Activated CD8-positive, alpha-beta T cell treated with anti-CD3 and anti-CD28 coated beads, Interleukin-2, amount 10 ng/mL, durations not matched to agents 7 days and 5 days (primary cell): ENCODE results near the gene CPNE2. TPM values are rescaled to one million over a fixed set of nuclear protein-coding genes. Genes with fewer than 3 reads are reported as not detected.
A peak's percentile ranks its signal among the peaks of the same experiment; 100 is the strongest.
"Not testable (repeated sequence)": the region's sequence is repeated elsewhere in the genome, so short reads cannot be mapped to it uniquely, and the experiment has no call there.

ENCODE experiments used
- ATAC-seq: fragments of 150-1000 bp; cut with Tn5 transposase; one replicate; pipeline ENCODE4 v1.10.0; 2021; ENCODE audit warnings: moderate library complexity
- CTCF ChIA-PET: fragments of 350-600 bp; sonication (Branson Sonifier 250); formaldehyde crosslinking; loops from one replicate; lab custom pipeline; 2021; ENCODE audit warnings: antibody characterized with exemption; lab: Charles Lee
- POLR2A ChIA-PET: fragments of 350-600 bp; sonication (Branson Sonifier 250); formaldehyde crosslinking; loops from one replicate; lab custom pipeline; 2021; ENCODE audit warnings: antibody characterized with exemption; lab: Charles Lee
- DNase-seq: peaks from one replicate; pipeline ENCODE4 v3.0.0-alpha.2; 2020
- H3K27ac Mint-ChIP-seq: one replicate; pipeline ENCODE4 v1.8.0; 2021; ENCODE audit warnings: mild to moderate bottlenecking, mixed read lengths
- H3K27me3 Mint-ChIP-seq: one replicate; pipeline ENCODE4 v1.8.0; 2021; ENCODE audit warnings: low read depth, mixed read lengths
- H3K36me3 Mint-ChIP-seq: one replicate; pipeline ENCODE4 v1.8.0; 2021; ENCODE audit warnings: low read depth, mixed read lengths
- H3K4me1 Mint-ChIP-seq: one replicate; pipeline ENCODE4 v1.8.0; 2021; ENCODE audit warnings: low read depth, mixed read lengths
- H3K4me3 Mint-ChIP-seq: one replicate; pipeline ENCODE4 v1.8.0; 2021; ENCODE audit warnings: mild to moderate bottlenecking, mixed read lengths
- H3K9me3 Mint-ChIP-seq: one replicate; pipeline ENCODE4 v1.8.0; 2022; ENCODE audit warnings: mixed read lengths; ENCODE audit not compliant: insufficient read depth
- total RNA-seq, 2 experiments: library from RNA; stranded (reverse); gene quantifications; one replicate each; pipeline ENCODE4 v1.2.3, GENCODE V29; 2021

Gene CPNE2
- total RNA-seq, 2 experiments from 2014 or later: 11.3 to 12.5 TPM

GRCh38 chr16:57186872-57187854, 94.8 kb downstream of the CPNE2 start:
- peaks cover 9% of the 10 kb centered on the region for H3K36me3 Mint-ChIP-seq
- no peaks in the 10 kb centered on the region for H3K27me3 Mint-ChIP-seq
- H3K27ac Mint-ChIP-seq: peak overlapping the region; percentile 97
- POLR2A ChIA-PET: interaction anchor here (0.5 to 1.5 kb wide), 7 partner anchors 10 to 562 kb away, joined by 3 to 4 read pairs (median 3); partner anchors contain the start of genes MT1E and NLRC5
- peak; percentile 44 for DNase-seq
- no peak for ATAC-seq
- H3K4me1 Mint-ChIP-seq: peaks cover 37% of the 10 kb centered on the region
- CTCF ChIA-PET: interaction anchor here (0.9 to 1.7 kb wide), 3 partner anchors 94 to 230 kb away, joined by 3 to 6 read pairs (median 3); no protein-coding TSS in a partner anchor
- H3K9me3 Mint-ChIP-seq: no peaks in the 10 kb centered on the region
- peak overlapping the region; percentile 94 for H3K4me3 Mint-ChIP-seq

DNA sequence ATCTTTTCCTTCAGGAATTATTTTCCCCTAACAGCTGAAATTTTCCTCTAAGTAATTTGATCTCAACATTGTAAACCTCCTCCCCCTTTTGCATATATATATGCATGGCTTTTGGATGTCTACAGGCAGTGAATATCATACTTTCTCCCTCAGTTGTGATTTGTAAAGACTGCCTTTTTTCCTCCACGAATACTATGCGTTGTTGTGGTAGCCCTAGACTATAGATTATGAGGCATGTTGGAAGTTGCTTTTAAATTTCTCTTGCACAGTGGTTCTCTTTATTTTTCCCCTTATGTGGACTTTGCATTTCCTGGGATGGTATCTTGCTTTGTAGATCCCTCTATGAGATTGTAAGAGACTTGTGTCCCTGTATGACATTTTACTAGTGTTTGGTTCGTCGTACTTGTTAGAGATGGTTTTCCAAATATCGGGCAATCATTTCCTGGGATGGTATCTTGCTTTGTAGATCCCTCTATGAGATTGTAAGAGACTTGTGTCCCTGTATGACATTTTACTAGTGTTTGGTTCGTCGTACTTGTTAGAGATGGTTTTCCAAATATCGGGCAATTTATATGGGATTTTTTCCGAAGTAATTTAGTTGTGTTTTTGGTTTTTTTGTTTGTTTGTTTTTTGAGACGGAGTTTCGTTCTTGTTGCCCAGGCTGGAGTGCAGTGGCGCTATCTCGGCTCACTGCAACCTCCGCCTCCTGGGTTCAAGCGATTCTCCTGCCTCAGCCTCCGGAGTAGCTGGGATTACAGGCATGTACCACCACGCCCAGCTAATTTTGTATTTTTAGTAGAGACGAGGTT, 95.7 kb downstream of the CPNE2 start:
- peak overlapping the region; percentile 94 for H3K4me3 Mint-ChIP-seq
- not testable (repeated sequence) for H3K27me3 Mint-ChIP-seq, H3K27ac Mint-ChIP-seq, H3K9me3 Mint-ChIP-seq, ATAC-seq, DNase-seq, H3K36me3 Mint-ChIP-seq
- peaks cover 41% of the 10 kb centered on the region for H3K4me1 Mint-ChIP-seq
- ChIA-PET CTCF (interaction anchor here (0.9 kb wide), 1 partner anchor 229 kb away, joined by 3 read pairs; no protein-coding TSS in a partner anchor), POLR2A (interaction anchor here (0.5 to 1.1 kb wide), 2 partner anchors 9 to 130 kb away, joined by 3 read pairs; no protein-coding TSS in a partner anchor)

DNA sequence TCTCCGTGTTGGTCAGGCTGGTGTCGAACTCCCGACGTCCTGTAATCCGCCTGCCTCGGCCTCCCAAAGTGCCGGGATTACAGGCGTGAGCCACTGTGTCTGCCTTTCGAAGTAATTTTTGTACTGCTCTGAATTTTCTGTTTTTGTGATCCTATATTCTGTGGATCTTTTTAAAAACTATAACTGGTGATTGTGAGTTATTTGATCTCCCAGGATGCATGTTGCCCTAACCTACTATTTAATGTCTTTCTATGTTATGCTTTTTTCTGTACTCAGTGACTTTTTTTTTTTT, 96.3 kb downstream of the CPNE2 start:
- DNase-seq: no peak
- H3K27ac Mint-ChIP-seq: no peak overlapping the region
- ATAC-seq: no peak
- no peak overlapping the region for H3K4me3 Mint-ChIP-seq
- CTCF ChIA-PET: no interaction called here
- H3K27me3 Mint-ChIP-seq: no peaks in the 10 kb centered on the region
- POLR2A ChIA-PET: no interaction called here
- peaks cover 9% of the 10 kb centered on the region for H3K36me3 Mint-ChIP-seq
- H3K4me1 Mint-ChIP-seq: peaks cover 39% of the 10 kb centered on the region
- no peaks in the 10 kb centered on the region for H3K9me3 Mint-ChIP-seq

DNA sequence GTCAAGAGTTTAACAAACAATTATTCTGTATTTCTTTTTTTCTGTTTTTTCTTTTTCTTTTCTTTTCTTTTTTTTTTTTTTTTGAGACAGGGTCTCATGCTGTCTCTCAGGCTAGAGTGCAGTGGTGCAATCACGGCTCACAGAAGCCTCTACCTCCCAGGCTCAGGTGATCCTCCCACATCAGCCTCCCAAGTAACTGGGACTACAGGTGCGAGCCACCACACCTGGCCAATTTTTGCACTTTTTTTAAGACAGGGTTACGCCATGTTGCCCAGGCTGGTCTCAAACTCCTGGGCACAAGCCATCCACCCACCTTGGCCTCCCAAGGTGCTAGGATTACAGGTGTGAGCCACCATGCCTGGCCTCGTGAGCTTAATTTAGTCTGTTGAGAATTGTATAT, 97.1 kb downstream of the CPNE2 start:
- H3K27ac Mint-ChIP-seq, H3K4me3 Mint-ChIP-seq, H3K27me3 Mint-ChIP-seq, POLR2A ChIA-PET, DNase-seq, H3K9me3 Mint-ChIP-seq, CTCF ChIA-PET, H3K36me3 Mint-ChIP-seq, ATAC-seq: not testable (repeated sequence)
- H3K4me1 Mint-ChIP-seq: peaks cover 30% of the 10 kb centered on the region

DNA sequence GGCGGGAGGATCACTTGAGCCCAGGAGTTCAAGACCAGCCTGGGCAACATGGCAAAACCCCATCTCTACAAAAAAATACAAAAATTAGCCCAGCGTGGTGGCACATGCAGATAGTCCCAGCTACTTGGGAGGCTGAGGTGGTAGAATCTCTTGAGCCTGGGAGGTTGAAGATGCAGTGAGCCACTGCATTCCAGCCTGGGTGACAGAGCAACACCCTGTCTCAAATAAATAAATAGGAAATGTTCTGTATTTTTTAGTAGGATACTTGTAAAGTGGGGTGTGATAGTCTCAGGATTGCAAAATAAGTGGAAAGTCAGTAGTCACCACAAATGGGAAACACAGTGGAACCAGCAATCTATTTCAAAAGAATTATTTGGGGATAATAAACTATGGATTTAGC, 97.8 kb downstream of the CPNE2 start:
- H3K4me1 Mint-ChIP-seq: peaks cover 24% of the 10 kb centered on the region
- no peaks in the 10 kb centered on the region for H3K9me3 Mint-ChIP-seq
- no peaks in the 10 kb centered on the region for H3K27me3 Mint-ChIP-seq
- no peak for DNase-seq
- H3K27ac Mint-ChIP-seq: no peak overlapping the region
- no peak overlapping the region for H3K4me3 Mint-ChIP-seq
- no peak for ATAC-seq
- ChIA-PET CTCF (no interaction called here), POLR2A (interaction anchor here (1.5 kb wide), 1 partner anchor 16 kb away, joined by 5 read pairs; no protein-coding TSS in a partner anchor)
- peaks cover 6% of the 10 kb centered on the region for H3K36me3 Mint-ChIP-seq

- Mint-ChIP-seq H3K9me3 (no peaks in the 10 kb centered on the region), H3K4me3 (no peak overlapping the region), H3K27ac (no peak overlapping the region), H3K4me1 (peaks cover 23% of the 10 kb centered on the region), H3K27me3 (no peaks in the 10 kb centered on the region), H3K36me3 (peaks cover 7% of the 10 kb centered on the region)
- DNase-seq (no peak), ATAC-seq (no peak)
- POLR2A ChIA-PET: interaction anchor here (1.5 kb wide), 1 partner anchor 15 kb away, joined by 5 read pairs; no protein-coding TSS in a partner anchor
- CTCF ChIA-PET: no interaction called here
Measured at GRCh38 chr16:57191056-57191571, 98.7 kb downstream of the CPNE2 start.

- H3K27me3 Mint-ChIP-seq: no peaks in the 10 kb centered on the region
- no peaks in the 10 kb centered on the region for H3K9me3 Mint-ChIP-seq
- peaks cover 21% of the 10 kb centered on the region for H3K4me1 Mint-ChIP-seq
- H3K36me3 Mint-ChIP-seq: peaks cover 10% of the 10 kb centered on the region
- DNase-seq (no peak), ATAC-seq (no peak)
- POLR2A ChIA-PET: no interaction called here
- CTCF ChIA-PET: no interaction called here
- no peak overlapping the region for H3K27ac Mint-ChIP-seq
- H3K4me3 Mint-ChIP-seq: no peak overlapping the region
Measured at GRCh38 chr16:57192146-57192545, 99.8 kb downstream of the CPNE2 start.

DNA sequence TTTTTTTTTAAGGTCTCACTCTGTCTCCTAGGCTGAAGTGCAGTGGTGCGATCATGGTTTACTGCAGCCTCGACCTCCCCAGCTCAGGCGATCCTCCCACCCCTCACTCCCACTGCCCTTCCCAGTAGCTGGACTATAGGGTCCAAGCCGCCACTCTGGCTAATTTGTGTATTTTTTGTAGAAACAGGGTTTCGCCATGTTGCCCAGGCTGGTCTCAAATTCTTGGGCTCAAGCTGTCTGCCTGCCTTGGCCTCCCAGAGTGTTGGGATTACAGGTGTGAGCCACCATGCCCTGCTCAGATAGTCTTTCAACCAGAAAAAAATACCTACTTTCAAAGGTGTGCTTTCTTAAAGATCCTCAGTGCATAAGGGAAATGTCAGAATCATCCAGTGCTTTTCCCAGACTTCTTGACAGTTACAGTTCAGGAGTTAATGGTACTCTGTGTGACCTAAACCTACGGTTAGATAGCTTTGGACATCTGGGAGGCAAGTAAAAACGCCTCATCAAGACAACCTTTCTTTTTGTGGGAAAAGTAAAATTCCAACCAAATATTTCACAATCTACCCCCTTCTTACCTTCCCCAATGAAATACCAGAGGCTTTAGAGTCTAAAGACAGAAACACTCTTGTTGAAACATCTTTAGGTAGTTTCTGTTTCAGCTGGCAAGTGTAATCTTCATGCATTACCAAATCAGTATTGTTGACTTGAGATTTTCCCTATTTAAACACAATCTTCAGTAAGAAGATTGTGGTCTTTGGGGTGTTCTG, 100.5 kb downstream of the CPNE2 start:
- no peak overlapping the region for H3K4me3 Mint-ChIP-seq
- peaks cover 10% of the 10 kb centered on the region for H3K36me3 Mint-ChIP-seq
- no peak overlapping the region for H3K27ac Mint-ChIP-seq
- ATAC-seq (no peak), DNase-seq (no peak)
- POLR2A ChIA-PET: no interaction called here
- peaks cover 14% of the 10 kb centered on the region for H3K4me1 Mint-ChIP-seq
- CTCF ChIA-PET: no interaction called here
- no peaks in the 10 kb centered on the region for H3K27me3 Mint-ChIP-seq
- H3K9me3 Mint-ChIP-seq: no peaks in the 10 kb centered on the region

GRCh38 chr16:57194512-57194911, 102.1 kb downstream of the CPNE2 start:
- H3K27me3 Mint-ChIP-seq: no peaks in the 10 kb centered on the region
- H3K4me3 Mint-ChIP-seq: no peak overlapping the region
- ATAC-seq (no peak), DNase-seq (no peak)
- no peaks in the 10 kb centered on the region for H3K9me3 Mint-ChIP-seq
- peaks cover 6% of the 10 kb centered on the region for H3K4me1 Mint-ChIP-seq
- CTCF ChIA-PET: interaction anchor here (1.0 to 1.3 kb wide), 3 partner anchors 13 to 230 kb away, joined by 3 to 4 read pairs (median 4); no protein-coding TSS in a partner anchor
- POLR2A ChIA-PET: no interaction called here
- H3K27ac Mint-ChIP-seq: no peak overlapping the region
- peaks cover 14% of the 10 kb centered on the region for H3K36me3 Mint-ChIP-seq

GRCh38 chr16:57196286-57196685, 103.9 kb downstream of the CPNE2 start:
- peaks cover 6% of the 10 kb centered on the region for H3K4me1 Mint-ChIP-seq
- no peak for ATAC-seq
- ChIA-PET POLR2A (interaction anchor here (1.1 kb wide), 1 partner anchor 9 kb away, joined by 3 read pairs; no protein-coding TSS in a partner anchor), CTCF (interaction anchor here (0.9 to 1.9 kb wide), 2 partner anchors 9 to 10 kb away, joined by 3 to 5 read pairs; partner anchors contain the start of genes PSME3IP1 and RSPRY1)
- H3K9me3 Mint-ChIP-seq: no peaks in the 10 kb centered on the region
- no peak overlapping the region for H3K27ac Mint-ChIP-seq
- no peak for DNase-seq
- no peak overlapping the region for H3K4me3 Mint-ChIP-seq
- H3K27me3 Mint-ChIP-seq: no peaks in the 10 kb centered on the region
- H3K36me3 Mint-ChIP-seq: peaks cover 12% of the 10 kb centered on the region
